ENCODE measurements around the gene LHCGR.
"Not testable (repeated sequence)": the region's sequence is repeated elsewhere in the genome, so short reads cannot be mapped to it uniquely, and the experiment has no call there.

LHCGR gene

DNA sequence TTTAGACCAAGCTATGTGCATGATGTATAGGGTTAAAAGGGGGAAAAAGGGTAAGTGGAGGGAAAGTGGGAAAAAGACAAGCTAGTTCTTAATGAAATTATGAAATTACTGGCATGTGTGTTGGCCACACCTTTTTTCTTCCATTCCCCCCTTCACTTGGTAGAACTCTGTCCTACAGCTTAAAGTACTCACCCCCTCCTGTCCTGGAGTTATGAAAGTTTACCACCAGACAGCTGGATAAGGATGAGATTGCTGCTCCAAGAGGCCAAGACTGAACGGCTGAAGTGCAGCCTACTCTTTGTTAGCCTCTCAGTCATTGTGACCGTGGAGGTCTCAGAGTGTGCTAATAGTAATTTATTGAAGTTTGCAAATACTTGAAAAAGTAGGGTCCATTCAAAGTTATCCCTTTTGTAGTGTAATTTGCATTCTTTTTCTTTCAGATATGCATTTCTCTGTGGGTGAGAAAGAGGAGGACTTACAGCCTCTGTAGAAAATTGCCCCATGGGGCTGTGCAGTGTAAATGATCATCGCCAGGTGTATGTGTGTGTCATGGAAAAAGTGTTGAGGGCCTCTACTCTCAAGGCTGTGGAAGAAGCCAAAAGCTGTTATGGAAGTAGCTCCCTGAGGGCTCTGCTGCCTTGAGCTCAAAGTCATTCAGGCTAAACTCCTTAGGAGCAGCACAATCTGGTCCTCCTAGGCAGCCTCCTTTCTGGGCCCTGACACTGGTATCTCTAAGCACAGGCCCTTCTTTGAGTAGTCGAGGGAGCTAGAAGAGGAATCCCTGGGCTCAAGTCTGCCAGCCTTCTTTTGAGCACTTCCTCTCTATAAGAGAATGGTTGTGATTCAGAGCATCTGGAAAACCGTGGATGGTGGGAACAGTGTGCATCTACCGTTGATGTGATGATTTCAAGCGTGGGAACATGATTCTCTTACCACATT is 46.2 kb downstream of the LHCGR start:
- no peak for DNase-seq (ENCODE audit: low read depth)

DNA sequence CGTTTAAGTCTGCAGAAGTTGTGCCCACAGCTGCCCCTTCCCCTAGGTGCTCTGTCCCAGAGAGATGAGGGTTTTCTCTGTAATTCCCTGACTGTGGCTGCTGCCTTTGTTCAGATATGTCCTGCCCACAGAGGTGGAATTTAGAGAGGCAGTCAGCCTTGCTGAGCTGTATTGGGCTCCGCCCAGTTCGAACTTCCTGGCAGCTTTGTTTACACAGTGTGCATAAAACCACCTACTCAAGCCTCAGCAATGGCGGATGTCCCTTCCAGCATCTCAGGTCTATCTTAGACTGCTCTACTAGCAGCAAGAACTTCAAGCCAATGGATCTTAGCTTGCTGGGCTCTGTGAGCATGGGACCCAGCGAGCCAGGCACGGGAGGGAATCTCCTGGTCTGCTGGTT is 48.1 kb downstream of the LHCGR start:
- no peak for DNase-seq (ENCODE audit: low read depth)

DNA sequence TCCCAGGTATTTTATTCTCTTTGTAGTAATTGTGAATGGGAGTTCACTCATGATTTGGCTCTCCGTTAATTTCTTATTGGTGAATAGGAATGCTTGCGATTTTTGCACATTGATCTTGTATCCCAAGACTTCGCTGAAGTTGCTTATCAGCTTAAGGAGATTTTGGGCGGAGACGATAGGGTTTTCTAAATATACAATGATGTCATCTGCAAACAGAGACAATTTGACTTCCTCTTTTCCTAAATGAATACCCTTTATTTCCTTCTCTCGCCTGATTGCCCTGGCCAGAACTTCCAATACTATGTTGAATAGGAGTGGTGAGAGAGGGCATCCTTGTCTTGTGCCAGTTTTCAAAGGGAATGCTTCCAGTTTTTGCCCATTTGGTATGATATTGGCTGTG is 51.9 kb downstream of the LHCGR start:
- DNase-seq (ENCODE audit: low read depth), result not testable (repeated sequence)

DNA sequence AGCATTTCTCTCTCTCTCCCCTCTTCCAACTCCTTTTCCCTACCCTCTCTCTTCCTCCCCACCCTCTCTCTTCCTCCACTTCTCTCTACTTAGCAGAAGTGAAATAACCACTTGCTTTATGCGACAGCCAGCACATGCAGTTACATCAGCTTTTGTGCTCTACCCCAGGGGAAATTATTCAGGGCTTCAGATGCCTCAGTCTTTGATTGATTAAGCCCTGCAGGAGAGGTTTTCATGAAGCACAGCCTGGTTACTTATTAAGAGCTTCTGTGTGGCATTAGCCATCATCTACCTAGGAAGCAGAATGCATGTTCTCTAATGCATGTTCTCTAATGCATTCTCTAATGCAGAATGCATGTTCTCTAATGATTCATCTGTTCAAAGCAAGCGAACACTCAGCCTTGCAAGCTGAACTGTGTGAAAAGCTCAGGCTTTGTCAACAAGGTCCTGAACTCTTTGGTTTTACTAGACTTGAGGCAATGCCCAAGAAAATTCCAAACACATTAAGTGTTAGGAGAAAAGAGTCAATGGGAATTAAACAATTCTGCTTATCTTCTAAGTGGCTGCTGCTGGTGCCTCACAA is 56.1 kb downstream of the LHCGR start:
- no peak for DNase-seq (ENCODE audit: low read depth)

DNA sequence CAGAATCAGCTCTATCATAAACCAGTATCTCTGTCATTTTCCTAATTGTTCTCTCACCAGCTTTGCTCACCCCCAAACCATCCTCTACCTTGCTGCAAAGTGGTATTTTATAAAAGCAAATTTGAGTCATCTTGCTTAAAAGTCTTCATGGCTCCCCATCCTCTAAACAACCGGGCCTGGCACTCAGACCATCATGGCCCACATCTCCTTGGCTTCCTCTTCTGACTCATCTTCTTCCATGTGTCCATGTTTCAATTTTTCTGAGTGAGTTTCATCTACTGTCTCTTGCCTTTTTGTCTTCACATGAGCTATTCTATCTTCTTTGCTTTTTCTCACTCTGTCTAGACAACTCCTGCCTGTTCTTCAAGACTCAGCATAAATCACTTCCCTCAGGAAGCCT is 58.6 kb downstream of the LHCGR start:
- DNase-seq (ENCODE audit: low read depth), result no peak

DNA sequence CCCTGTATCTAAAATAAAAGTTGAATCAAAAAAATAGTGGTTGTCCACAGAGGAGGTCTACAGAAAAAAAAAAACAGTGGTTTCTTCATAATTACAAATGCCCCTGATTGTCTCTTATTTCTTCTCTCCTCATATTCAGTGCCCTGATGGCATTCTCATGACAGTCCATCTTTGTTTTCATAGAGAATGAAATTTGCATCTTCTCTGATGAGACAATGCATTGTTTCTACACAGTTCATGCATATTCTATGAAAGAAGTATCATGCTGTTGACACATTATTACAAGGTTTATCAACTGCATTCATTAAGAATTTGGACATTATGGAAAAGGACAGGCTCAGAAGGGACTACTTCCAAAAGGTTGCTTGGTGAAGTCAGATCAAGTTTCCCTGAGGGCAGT is 59.5 kb downstream of the LHCGR start:
- DNase-seq (ENCODE audit: low read depth), result no peak

DNA sequence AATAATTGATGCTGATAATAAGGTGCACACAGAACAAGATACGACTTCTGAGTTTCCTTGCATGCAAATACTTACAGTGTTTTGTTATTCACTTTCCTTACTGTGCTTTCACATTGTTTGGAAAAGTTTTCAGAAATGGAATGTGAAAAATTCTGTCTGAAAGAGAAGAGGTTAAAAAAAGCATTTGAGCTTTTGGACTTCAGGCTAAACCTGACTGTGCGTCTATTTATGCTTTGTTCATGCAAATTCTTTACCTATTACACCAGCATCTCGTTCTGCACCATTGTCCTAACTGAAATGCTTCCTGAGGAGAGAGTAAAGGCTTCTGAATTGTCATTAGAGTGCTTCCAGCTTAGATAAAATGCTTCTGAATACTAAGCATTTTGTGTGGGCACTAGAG is 61.4 kb downstream of the LHCGR start:
- DNase-seq (ENCODE audit: low read depth), result no peak

DNA sequence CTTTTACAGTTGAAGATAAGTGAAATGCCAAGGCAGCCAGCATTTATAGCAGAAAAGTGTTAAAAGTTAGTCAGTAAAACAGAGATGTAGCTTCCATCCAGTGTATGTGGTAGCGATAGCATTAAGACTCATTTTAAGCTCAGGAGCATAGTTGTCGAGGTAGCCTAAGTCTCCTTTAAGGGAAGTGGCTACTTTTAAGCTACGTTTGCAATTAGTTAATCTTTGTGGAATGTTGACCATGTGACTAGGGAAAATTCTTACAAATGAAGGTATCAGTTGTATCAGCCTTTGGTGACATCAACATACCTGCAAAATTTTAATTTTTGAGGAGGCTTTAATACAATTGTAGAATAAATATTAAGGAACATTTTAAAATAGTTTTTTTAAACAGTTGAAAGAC is 61.9 kb downstream of the LHCGR start:
- DNase-seq (ENCODE audit: low read depth), result no peak

DNA sequence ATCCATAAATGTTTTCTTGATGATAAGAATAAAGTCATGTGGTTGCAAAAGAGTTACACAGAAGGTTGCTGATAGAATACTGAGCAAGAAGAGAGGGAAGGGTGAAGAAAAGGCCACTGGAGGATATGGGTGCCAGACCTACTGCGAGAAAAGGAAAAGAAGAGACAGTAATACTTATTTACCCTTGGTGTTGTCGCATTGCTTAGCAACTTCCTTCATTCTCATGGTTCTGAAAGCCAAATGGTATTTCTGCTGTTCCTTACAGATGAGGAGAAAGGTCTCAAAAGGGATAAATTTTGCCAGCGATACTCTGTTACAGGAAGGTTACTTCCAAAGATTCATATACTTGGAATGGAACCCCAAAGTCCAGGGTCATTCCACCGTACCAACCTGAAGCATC is 62.5 kb downstream of the LHCGR start:
- DNase-seq (ENCODE audit: low read depth), result no peak

DNA sequence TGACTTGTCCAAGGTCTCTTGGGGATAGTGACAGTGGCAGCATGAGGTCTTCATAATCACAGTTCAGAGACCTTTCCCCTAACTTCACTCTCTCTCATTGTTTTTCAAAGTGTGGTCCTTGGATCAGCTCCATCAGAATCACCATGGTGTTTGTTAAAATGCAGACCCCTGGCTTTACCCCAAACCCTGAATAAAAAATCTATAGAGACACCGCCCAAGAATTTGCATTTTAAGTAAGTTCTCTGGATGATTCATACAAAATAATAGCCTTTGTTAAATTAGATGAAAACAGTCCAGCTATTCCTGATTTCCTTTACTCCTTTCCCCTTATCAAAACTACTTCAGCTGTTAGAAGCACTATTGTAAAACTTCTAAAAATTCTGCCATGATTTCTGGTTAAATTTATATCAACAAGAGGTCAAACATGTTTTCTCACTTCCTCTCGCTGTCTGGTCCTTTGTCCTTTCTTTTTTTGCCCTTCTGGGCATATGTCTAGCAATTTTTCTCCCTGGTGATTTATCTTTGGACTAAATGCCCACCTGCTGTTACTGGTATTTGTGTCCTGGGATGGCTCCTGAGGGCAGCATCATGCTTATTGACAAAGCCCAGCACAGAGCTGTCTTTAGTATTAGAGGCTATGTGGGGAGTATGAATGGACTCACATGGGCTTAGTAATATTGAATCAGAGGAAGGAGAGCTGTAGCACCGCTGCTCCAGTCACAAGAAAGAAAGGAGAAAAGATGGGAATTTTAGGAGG is 63.4 kb downstream of the LHCGR start:
- no peak for DNase-seq (ENCODE audit: low read depth)

DNA sequence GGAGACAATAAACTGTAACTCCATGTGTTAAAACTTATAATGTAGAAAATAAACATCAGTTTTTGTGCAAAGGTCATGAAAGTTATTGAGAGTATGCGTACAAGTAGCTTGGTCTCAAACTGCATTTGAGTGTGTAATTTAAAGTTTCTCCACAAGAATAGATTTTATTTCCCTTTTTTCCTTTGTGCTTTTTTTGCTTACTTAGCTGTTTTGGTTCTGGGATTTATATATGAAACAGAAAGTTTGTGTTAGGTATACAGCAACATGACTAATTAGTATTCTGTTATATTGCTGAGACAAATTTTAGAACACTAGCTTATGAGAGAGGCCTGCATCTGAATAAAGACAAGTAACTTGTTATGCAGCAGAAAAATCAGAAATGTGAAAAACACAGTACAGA is 70.4 kb downstream of the LHCGR start:
- DNase-seq (ENCODE audit: low read depth), result no peak

DNA sequence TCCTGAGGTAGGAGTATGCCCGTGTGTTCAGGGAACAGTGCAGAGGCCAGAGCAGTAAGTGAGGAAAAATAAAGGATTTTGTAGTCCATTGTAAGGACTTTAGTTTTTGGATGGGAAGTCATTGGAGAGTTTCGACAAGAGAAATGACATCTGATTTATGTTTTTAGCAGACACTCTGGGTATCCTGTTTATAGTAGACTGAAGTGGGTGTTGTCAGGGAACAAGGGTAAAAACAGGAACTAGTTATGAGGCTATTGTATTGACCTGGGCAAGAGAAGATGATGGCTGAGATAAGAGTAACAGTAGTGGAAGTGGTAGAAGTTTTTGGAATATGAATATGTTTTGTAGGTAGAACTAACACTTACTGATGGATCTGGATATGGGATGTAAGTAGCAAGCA is 78.1 kb downstream of the LHCGR start:
- DNase-seq (ENCODE audit: low read depth), result no peak

DNA sequence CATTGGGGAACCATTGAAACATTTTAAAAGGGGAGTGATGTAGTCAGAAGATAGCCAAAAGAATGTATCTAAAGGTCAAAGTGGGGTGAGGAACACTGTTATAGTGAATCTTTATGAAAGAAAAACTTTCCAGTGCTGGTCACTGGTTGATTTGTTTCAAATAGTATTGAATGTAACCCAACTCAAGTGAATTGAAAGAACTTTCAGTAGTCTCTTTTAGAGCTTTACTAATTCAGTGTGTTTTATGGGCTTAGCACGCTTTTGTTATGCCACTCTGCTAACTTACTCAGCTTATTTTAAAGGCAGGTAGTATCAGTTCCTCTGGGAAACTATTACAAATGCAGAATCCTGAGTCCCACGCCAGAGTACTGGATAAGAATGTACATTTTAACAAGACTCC is 80.6 kb downstream of the LHCGR start:
- DNase-seq (ENCODE audit: low read depth), result no peak

DNA sequence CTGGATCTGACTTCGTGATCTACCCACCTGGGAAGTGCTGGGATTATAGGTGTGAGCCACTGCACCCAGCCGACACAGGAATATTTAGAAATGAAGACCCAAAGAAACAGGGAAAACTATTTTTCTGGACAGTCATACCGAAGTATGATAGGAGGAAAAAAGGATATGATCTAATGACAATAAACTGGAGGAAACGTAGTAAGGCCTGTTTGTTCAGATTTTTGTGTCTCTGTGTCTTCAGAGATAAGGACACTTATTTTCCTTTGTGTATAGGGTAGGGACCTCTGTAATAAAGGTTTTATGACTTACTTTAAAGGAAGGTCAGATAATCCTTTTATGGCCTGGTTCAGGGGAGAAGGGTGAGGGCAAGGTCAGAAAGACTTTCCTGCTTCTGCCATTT is 81.9 kb downstream of the LHCGR start:
- DNase-seq (ENCODE audit: low read depth), result no peak

DNA sequence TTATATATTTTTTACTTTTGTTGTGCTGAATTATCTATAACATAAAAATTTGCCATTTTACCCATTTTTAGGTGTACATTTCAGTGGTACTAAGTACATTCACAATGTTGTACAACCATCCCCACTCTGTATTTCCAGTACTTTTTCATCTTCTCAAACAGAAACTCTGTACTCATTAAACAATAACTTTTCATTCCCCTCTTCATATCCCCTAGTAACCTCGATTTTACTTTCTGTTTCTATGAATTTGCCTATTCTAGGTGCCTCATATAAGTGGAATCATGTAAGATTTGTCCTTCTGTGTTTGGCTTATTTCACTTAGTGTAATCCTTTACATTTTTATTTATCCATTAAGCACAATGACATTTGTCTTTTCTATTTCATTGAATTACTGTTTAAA is 86.5 kb downstream of the LHCGR start:
- no peak for DNase-seq (ENCODE audit: low read depth)

DNA sequence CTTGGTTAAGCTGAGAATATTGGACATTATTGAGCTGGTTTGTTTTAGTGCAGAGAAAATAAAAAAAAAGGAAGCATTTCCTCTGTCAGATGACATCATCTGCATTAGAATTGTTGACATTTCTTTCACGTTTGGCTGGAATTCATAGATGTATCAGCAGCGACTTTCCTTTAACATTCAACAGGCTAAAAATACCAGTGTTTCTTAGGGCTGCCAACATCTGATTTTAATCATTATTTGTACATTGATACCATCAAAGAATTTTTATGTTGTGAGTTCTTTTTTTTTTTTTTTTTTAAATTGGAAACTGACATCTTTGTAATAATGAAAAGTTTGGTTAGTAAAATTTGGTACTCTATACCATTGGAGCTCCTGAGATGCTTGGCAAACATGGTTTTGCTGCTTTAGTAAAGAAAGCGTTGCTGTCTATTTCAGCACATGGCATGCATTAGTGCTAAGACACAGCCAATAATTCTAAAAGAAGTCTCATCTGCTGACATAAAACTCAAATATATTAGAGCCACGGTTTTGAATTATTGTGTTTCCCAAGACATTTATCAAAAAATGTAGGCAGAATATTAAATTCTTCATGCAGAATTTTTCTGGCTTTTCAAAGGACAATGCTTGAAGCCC is 104.2 kb downstream of the LHCGR start:
- no peak for DNase-seq (ENCODE audit: low read depth)

DNA sequence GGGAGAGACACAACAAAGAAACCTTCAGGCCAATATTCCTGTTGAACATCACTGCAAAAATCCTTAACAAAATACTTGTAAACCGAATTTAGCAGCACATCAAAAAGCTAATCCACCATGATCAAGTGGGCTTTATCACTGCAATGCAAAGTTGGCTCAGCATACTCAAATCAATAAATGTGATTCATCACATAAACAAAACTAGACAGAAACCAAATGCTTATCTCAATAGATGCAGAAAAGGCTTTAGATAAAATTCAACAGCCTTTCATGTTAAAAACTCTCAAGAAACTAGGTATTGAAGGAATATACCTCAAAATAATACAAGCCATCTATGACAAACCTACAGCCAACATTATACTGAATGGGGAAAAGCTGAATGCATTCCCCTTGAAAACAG is 117.3 kb downstream of the LHCGR start:
- DNase-seq (ENCODE audit: low read depth), result no peak

Data from activated gamma-delta T cell treated with anti-CD3 and anti-CD28 coated beads, Interleukin-2, amount 50 U/mL, for 16 hours (primary cell).